PC-9 (cell line): ENCODE data around the gene UBR1. TPM values are rescaled to one million over a fixed set of nuclear protein-coding genes. Genes with fewer than 3 reads are reported as not detected.
"Not testable (repeated sequence)": the region's sequence is repeated elsewhere in the genome, so short reads cannot be mapped to it uniquely, and the experiment has no call there.

ENCODE experiments used
- BruUV-seq: library from RNA; stranded (reverse); fragments of 400-500 nt; replicated peaks from 2 replicates; lab custom pipeline; 2021; lab: Mats Ljungman, UMichigan
- CTCF ChIA-PET: fragments of 300-600 bp; sonication (Branson Sonifier 250); formaldehyde crosslinking; loops from one replicate; lab custom pipeline; 2022; ENCODE audit warnings: antibody characterized with exemption; lab: Charles Lee
- POLR2A ChIA-PET: fragments of 300-600 bp; sonication (Branson Sonifier 250); formaldehyde crosslinking; loops from one replicate; lab custom pipeline; 2022; ENCODE audit warnings: antibody characterized with exemption; ENCODE audit not compliant: unreplicated experiment; lab: Charles Lee
- DNase-seq, 2 experiments: peaks; one replicate each; pipeline versions ENCODE4 v3.0.0 to v3.0.0-alpha.2; 2015 to 2022; ENCODE audit warnings: mixed read lengths in 1 of 2
- H2AFZ ChIP-seq: fragments of 200-600 bp; sonication (generic); 2 replicates; pipeline ENCODE4 v1.8.1; 2017; ENCODE audit warnings: antibody characterized with exemption
- H3F3A ChIP-seq: fragments of 200-600 bp; sonication (generic); 2 replicates; pipeline ENCODE4 v1.8.1; 2017; ENCODE audit warnings: antibody characterized with exemption, mild to moderate bottlenecking, low read depth; ENCODE audit not compliant: insufficient read depth
- H3K27ac ChIP-seq: fragments of 200-600 bp; sonication (generic); 2 replicates; pipeline ENCODE4 v1.6.1; 2016; ENCODE audit warnings: mixed run types
- H3K27me3 ChIP-seq: fragments of 200-600 bp; sonication (generic); 2 replicates; pipeline ENCODE4 v1.6.1; 2016; ENCODE audit warnings: low read depth, mixed run types; ENCODE audit not compliant: insufficient read depth
- H3K36me3 ChIP-seq: fragments of 200-600 bp; sonication (generic); 2 replicates; pipeline ENCODE4 v1.6.1; 2016; ENCODE audit warnings: low read depth, mixed run types
- H3K4me1 ChIP-seq: fragments of 200-600 bp; sonication (generic); replicated peaks from 2 replicates; pipeline ENCODE4 v1.6.1; 2016; ENCODE audit warnings: mixed run types; ENCODE audit not compliant: insufficient read depth
- H3K4me2 ChIP-seq: fragments of 200-600 bp; sonication (generic); 2 replicates; pipeline ENCODE4 v1.6.1; 2017; ENCODE audit warnings: mixed run types
- H3K4me3 ChIP-seq: fragments of 200-600 bp; sonication (generic); 2 replicates; pipeline ENCODE4 v1.6.1; 2016; ENCODE audit warnings: mixed run types
- H3K79me2 ChIP-seq: fragments of 200-600 bp; sonication (generic); 2 replicates; pipeline ENCODE4 v1.6.1; 2017; ENCODE audit warnings: low read depth, mixed run types
- H3K9me2 ChIP-seq: fragments of 200-600 bp; sonication (generic); 2 replicates; pipeline ENCODE4 v1.8.1; 2017; ENCODE audit warnings: mild to moderate bottlenecking; ENCODE audit not compliant: insufficient read depth
- H3K9me3 ChIP-seq: fragments of 200-600 bp; sonication (generic); 2 replicates; pipeline ENCODE4 v1.8.1; 2016; ENCODE audit warnings: low read depth; ENCODE audit not compliant: insufficient read depth
- H4K20me1 ChIP-seq: fragments of 200-600 bp; sonication (generic); 2 replicates; pipeline ENCODE4 v1.8.1; 2017; ENCODE audit not compliant: insufficient read depth
- EZH2 ChIP-seq: fragments of 200-600 bp; sonication (generic); IDR thresholded peaks from 2 replicates; pipeline ENCODE4 v1.8.0; 2017; ENCODE audit warnings: antibody characterized with exemption, low read depth
- intact Hi-C: fragments of 100-400 bp; cut with micrococcal nuclease; formaldehyde crosslinking; loops from one replicate; pipeline ENCODE4 v1.10.0; 2022; ENCODE audit not compliant: unreplicated experiment
- total RNA-seq: library from RNA; stranded (reverse); gene quantifications from 2 replicates; pipeline ENCODE4 v1.2.3, GENCODE V29; 2021
- TF ChIP-seq, protein P1 (sequence below): fragments of 200-600 bp; sonication (generic); conservative IDR thresholded peaks from 2 replicates; pipeline ENCODE4 v1.6.1; 2017; ENCODE audit warnings: mixed run types, antibody characterized with exemption, mild to moderate bottlenecking, moderate library complexity

Gene UBR1
- total RNA-seq, 1 experiment from 2014 or later = 17.1 TPM

DNA sequence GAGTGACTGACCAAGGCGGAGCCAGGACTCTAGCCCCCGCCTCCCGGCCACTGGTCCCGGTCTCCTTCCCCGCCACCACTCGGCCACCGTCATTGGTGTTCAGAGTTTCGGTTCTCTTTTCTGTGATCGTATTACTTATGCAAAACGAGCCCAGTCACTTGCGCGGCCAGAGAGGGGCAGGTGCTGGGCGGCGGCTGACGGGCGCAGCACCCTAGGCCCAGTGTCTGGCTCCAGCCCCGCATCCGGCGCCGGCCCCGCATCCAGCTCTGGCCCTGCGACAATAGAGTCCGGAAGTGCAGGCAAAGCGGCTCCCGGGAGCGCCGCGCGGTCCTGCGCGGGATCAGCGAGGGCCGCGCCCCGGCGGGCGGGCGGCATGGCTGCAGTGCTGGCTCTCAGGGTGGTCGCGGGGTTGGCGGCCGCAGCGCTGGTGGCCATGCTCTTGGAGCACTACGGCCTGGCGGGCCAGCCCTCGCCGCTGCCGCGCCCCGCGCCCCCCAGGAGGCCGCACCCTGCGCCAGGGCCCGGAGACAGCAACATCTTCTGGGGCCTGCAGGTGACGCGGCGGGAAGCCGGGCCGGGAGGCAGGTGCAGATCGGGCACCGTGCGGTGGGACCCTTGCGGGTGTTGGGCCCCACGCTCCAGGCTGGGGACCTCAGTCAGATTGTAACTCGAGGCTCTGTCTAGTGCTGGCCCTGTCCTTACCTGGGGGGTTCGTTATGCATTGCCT lies 27.8 kb upstream of the UBR1 start, which contains the start of gene TMEM62:
TSS of gene TMEM62 (plus strand) at position 157 of the 727 bp plus-strand sequence. CDS start at position 374, 217 bp downstream.
- CTCF ChIA-PET = no interaction called here
- H2AFZ ChIP-seq = peak within 1 kb of the TSS; percentile 88

DNA sequence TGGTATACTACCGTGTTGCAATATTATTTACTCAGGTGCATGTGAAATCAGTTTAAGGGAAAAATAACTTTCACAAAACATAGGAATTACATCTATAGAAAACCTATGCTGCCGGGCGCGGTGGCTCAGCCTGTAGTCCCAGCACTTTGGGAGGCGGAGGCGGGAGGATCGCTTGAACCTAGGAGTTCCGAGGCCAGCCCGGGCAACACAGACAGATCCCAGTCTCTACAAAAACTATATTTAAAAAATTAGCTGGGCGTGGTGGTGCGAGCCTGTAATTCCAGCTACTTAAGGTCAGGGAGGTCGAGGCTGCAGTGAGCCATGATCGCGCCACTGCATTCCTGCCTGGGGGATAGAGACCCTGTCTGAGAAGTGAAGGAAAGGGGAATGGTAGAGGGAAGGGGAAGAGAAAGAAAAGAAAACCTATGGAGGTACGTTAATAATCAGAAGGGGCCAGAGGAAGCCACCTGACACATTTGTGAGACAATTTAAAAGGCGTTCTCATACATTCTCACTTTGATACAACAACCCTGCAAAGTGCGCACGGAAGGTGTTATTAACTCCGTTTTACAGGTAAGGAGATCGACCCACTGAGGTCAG lies 27.1 kb upstream of the UBR1 start:
- Histone ChIP-seq H3F3A (peaks cover 7% of the 10 kb centered on the region; the same call in 1 of the 2 replicates), H3K4me3 (peak overlapping the region; percentile 63), H3K4me2 (peak overlapping the region; percentile 84), H3K4me1 (peaks cover 16% of the 10 kb centered on the region), H3K9me3 (no peaks in the 10 kb centered on the region), H3K79me2 (no peaks in the 10 kb centered on the region), H3K36me3 (no peaks in the 10 kb centered on the region), H3K27me3 (no peaks in the 10 kb centered on the region), H2AFZ (peak overlapping the region; percentile 88), H3K27ac (peak overlapping the region; percentile 63), H4K20me1 (no peaks in the 10 kb centered on the region), H3K9me2 (no peaks in the 10 kb centered on the region)
- BruUV-seq = no TSS peak
- ChIA-PET CTCF (no interaction called here), POLR2A (interaction anchor here (0.7 kb wide), 1 partner anchor 224 kb away, joined by 4 read pairs; no protein-coding TSS in a partner anchor)
- TF ChIP-seq, protein P1, sequence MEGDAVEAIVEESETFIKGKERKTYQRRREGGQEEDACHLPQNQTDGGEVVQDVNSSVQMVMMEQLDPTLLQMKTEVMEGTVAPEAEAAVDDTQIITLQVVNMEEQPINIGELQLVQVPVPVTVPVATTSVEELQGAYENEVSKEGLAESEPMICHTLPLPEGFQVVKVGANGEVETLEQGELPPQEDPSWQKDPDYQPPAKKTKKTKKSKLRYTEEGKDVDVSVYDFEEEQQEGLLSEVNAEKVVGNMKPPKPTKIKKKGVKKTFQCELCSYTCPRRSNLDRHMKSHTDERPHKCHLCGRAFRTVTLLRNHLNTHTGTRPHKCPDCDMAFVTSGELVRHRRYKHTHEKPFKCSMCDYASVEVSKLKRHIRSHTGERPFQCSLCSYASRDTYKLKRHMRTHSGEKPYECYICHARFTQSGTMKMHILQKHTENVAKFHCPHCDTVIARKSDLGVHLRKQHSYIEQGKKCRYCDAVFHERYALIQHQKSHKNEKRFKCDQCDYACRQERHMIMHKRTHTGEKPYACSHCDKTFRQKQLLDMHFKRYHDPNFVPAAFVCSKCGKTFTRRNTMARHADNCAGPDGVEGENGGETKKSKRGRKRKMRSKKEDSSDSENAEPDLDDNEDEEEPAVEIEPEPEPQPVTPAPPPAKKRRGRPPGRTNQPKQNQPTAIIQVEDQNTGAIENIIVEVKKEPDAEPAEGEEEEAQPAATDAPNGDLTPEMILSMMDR = no peak
- no peak for TF ChIP-seq EZH2
- DNase-seq = no peak
- intact Hi-C loops = no loop called here

More for the DNA sequence above, 27.8 kb upstream of the UBR1 start, which contains the start of gene TMEM62:
- POLR2A ChIA-PET = interaction anchor here (0.5 kb wide), 1 partner anchor 103 kb away, joined by 5 read pairs; no protein-coding TSS in a partner anchor
- Histone ChIP-seq H3K9me3 (no peaks in the 10 kb centered on the region), H3K79me2 (no peaks in the 10 kb centered on the region), H3K36me3 (no peaks in the 10 kb centered on the region), H3F3A (peaks cover 7% of the 10 kb centered on the region; the same call in 1 of the 2 replicates), H3K4me1 (peaks cover 16% of the 10 kb centered on the region), H3K4me2 (peak within 1 kb of the TSS; percentile 84), H4K20me1 (no peaks in the 10 kb centered on the region), H3K9me2 (no peaks in the 10 kb centered on the region), H3K4me3 (peak within 1 kb of the TSS; percentile 63), H3K27ac (peak within 1 kb of the TSS; percentile 63), H3K27me3 (no peaks in the 10 kb centered on the region)
- no peak for TF ChIP-seq EZH2
- TF ChIP-seq, protein P1 = no peak
- DNase-seq = peak; percentile 78 to 87
- BruUV-seq = no TSS peak
- intact Hi-C loops = no loop called here

DNA sequence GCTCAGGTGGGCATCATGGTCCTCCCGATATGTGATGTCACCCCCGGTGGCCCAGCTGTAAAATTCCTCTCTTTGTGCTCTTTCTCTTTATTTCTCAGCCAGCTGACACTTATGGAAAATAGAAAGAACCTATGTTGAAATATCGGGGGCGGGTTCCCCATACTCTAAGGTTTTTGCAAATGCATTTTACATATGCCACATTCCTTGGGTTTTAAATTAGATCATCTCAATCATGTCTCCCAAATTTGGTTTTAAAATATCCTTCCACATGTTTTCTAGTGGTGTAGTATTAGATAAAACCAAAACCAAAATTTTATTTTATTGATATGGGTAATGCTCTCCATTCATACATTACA lies 23.1 kb upstream of the UBR1 start:
- intact Hi-C loops = no loop called here
- no TSS peak for BruUV-seq

DNA sequence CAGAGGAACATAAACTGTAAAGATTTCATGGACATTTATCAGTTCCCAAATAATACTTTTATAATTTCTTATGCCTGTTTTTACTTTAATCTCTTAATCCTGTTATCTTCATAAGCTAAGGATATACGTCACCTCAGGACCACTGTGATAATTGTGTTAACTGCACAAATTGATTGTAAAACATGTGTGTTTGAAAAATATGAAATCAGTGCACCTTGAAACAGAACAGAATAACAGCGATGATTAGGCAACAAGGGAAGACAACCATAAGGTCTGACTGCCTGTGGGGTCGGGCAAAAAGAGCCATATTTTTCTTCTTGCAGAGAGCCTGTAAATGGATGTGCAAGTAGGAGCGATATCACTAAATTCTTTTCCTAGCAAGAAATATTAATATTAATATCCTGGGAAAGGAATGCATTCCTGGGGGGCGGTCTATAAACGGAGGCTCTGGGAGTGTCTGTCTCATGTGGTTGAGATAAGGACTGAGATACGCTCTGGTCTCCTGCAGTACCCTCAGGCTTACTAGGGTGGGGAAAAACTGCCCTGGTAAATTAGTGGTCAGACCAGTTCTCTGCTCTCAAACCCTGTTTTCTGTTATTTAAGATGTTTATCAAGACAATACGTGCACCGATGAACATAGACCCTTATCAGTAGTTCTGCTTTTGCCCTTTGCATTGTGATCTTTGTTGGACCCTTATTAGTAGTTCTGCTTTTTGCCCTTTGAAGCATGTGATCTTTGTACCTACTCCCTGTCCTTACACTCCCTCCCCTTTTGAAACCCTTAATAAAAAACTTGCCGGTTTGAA lies 22.5 kb upstream of the UBR1 start:
- DNase-seq, H3K9me2 ChIP-seq, H2AFZ ChIP-seq, H3F3A ChIP-seq, H3K4me3 ChIP-seq, CTCF ChIA-PET, H3K9me3 ChIP-seq, H3K4me1 ChIP-seq, H3K79me2 ChIP-seq, intact Hi-C loops, H4K20me1 ChIP-seq, H3K27me3 ChIP-seq, H3K27ac ChIP-seq, H3K4me2 ChIP-seq, H3K36me3 ChIP-seq, BruUV-seq: not testable (repeated sequence)
- POLR2A ChIA-PET = interaction anchor here (0.6 kb wide), 1 partner anchor 83 kb away, joined by 5 read pairs; no protein-coding TSS in a partner anchor

More for the DNA sequence above, 23.1 kb upstream of the UBR1 start:
- no peak for DNase-seq
- H4K20me1 ChIP-seq = no peaks in the 10 kb centered on the region
- no peak overlapping the region for H2AFZ ChIP-seq
- H3F3A ChIP-seq = no peaks in the 10 kb centered on the region; the same call in 1 of the 2 replicates
- ChIA-PET CTCF (no interaction called here), POLR2A (no interaction called here)
- H3K27ac ChIP-seq = no peak overlapping the region
- no peak overlapping the region for H3K4me3 ChIP-seq
- TF ChIP-seq, protein P1 = no peak
- TF ChIP-seq EZH2 = no peak
- H3K27me3 ChIP-seq = no peaks in the 10 kb centered on the region
- H3K4me1 ChIP-seq = peaks cover 7% of the 10 kb centered on the region; the same call in 1 of the 2 replicates
- no peak overlapping the region for H3K4me2 ChIP-seq
- H3K36me3 ChIP-seq = no peaks in the 10 kb centered on the region
- no peaks in the 10 kb centered on the region for H3K79me2 ChIP-seq
- no peaks in the 10 kb centered on the region for H3K9me3 ChIP-seq
- no peaks in the 10 kb centered on the region for H3K9me2 ChIP-seq
